SK-N-SH treated with all-trans-retinoic acid at 6 μM for 48 hours (cell line): Measurements from ENCODE around the gene NHLRC2.

ENCODE experiments used
- ATAC-seq: fragments of 200-7000 bp; cut with Tn5 transposase; 3 replicates; pipeline ENCODE4 v1.9.1; 2020; ENCODE audit warnings: mild to moderate bottlenecking, moderate library complexity
- ARNTL ChIP-seq: fragments of 450-650 bp; formaldehyde crosslinking; IDR thresholded peaks from 2 replicates; pipeline ENCODE4 v1.5.0; 2020; ENCODE audit warnings: low read depth, mild to moderate bottlenecking, moderate library complexity, borderline replicate concordance
- BACH2 ChIP-seq: fragments of 250-450 bp; sonication (Bioruptor Pico); IDR thresholded peaks from 2 replicates; pipeline ENCODE4 v1.9.0; 2021; ENCODE audit warnings: mild to moderate bottlenecking, borderline replicate concordance
- CSDC2 ChIP-seq: fragments of 250-450 bp; sonication (Bioruptor Pico); IDR thresholded peaks from 2 replicates; pipeline ENCODE4 v1.5.0; 2020; ENCODE audit warnings: mild to moderate bottlenecking, moderate library complexity
- ESRRG ChIP-seq: fragments of 250-450 bp; sonication (Bioruptor Pico); IDR thresholded peaks from 2 replicates; pipeline ENCODE4 v1.6.1; 2021; ENCODE audit warnings: mild to moderate bottlenecking
- GLIS3 ChIP-seq: fragments of 250-450 bp; sonication (Bioruptor Pico); IDR thresholded peaks from 2 replicates; pipeline ENCODE4 v1.5.0; 2020; ENCODE audit warnings: mild to moderate bottlenecking, moderate library complexity
- PPARA ChIP-seq: fragments of 250-450 bp; sonication (Bioruptor Pico); IDR thresholded peaks from 2 replicates; pipeline ENCODE4 v1.5.0; 2020; ENCODE audit warnings: mild to moderate bottlenecking, borderline replicate concordance
- RARB ChIP-seq: fragments of 250-450 bp; sonication (Bioruptor Pico); IDR thresholded peaks from 2 replicates; pipeline ENCODE4 v1.8.0; 2021; ENCODE audit warnings: mild to moderate bottlenecking, moderate library complexity
- SNAI2 ChIP-seq: fragments of 250-450 bp; sonication (Bioruptor Pico); IDR thresholded peaks from 2 replicates; pipeline ENCODE4 v1.5.0; 2020; ENCODE audit warnings: mild to moderate bottlenecking, moderate library complexity
- TCF4 ChIP-seq: fragments of 250-450 bp; sonication (Bioruptor Pico); IDR thresholded peaks from 2 replicates; pipeline ENCODE4 v1.8.0; 2021; ENCODE audit warnings: mild to moderate bottlenecking, moderate library complexity, borderline replicate concordance
- TSHZ2 ChIP-seq: fragments of 250-450 bp; sonication (Bioruptor Pico); IDR thresholded peaks from 2 replicates; pipeline ENCODE4 v1.5.0; 2020; ENCODE audit warnings: mild to moderate bottlenecking, moderate library complexity
- ZC3H10 ChIP-seq: fragments of 250-450 bp; sonication (Bioruptor Pico); IDR thresholded peaks from 2 replicates; pipeline ENCODE4 v1.5.1; 2021; ENCODE audit warnings: mild to moderate bottlenecking, moderate library complexity
- ZNF70 ChIP-seq: fragments of 450-650 bp; formaldehyde crosslinking; IDR thresholded peaks from 2 replicates; pipeline ENCODE4 v1.5.0; 2020; ENCODE audit warnings: mild to moderate bottlenecking, moderate library complexity
- ZNF8 ChIP-seq: fragments of 450-650 bp; formaldehyde crosslinking; IDR thresholded peaks from 2 replicates; pipeline ENCODE4 v1.5.0; 2020; ENCODE audit warnings: mild to moderate bottlenecking, moderate library complexity
- TF ChIP-seq, protein P1 (sequence below): fragments of 250-450 bp; sonication (Bioruptor Pico); IDR thresholded peaks from 2 replicates; pipeline ENCODE4 v1.5.1; 2021; ENCODE audit warnings: mild to moderate bottlenecking, moderate library complexity
- TF ChIP-seq, protein P2 (sequence below): fragments of 250-450 bp; sonication (Bioruptor Pico); IDR thresholded peaks from 2 replicates; pipeline ENCODE4 v1.5.1; 2020; ENCODE audit warnings: low read depth, mild to moderate bottlenecking, moderate library complexity
- TF ChIP-seq, protein P3 (sequence below): fragments of 250-450 bp; sonication (Bioruptor Pico); IDR thresholded peaks from 2 replicates; pipeline ENCODE4 v1.8.0; 2021; ENCODE audit warnings: low read depth, mild to moderate bottlenecking, moderate library complexity, borderline replicate concordance

The NHLRC2 gene

GRCh38 chr10:113920875-113921274, 66.4 kb downstream of the NHLRC2 start:
- TF ChIP-seq, protein P1, sequence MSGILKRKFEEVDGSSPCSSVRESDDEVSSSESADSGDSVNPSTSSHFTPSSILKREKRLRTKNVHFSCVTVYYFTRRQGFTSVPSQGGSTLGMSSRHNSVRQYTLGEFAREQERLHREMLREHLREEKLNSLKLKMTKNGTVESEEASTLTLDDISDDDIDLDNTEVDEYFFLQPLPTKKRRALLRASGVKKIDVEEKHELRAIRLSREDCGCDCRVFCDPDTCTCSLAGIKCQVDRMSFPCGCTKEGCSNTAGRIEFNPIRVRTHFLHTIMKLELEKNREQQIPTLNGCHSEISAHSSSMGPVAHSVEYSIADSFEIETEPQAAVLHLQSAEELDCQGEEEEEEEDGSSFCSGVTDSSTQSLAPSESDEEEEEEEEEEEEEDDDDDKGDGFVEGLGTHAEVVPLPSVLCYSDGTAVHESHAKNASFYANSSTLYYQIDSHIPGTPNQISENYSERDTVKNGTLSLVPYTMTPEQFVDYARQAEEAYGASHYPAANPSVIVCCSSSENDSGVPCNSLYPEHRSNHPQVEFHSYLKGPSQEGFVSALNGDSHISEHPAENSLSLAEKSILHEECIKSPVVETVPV (CRISPR knock-in tag) = no peak
- TF ChIP-seq TCF4 (CRISPR knock-in tag) = peak; percentile 69; the same call in 1 of the 2 replicates
- no peak for ATAC-seq

GRCh38 chr10:113921561-113922370, 67.3 kb downstream of the NHLRC2 start:
- TF ChIP-seq TCF4 (CRISPR knock-in tag) (no peak), ZNF70 (no peak), GLIS3 (no peak), PPARA (CRISPR knock-in tag) (no peak), BACH2 (CRISPR knock-in tag) (no peak), ARNTL (CRISPR knock-in tag) (no peak), SNAI2 (CRISPR knock-in tag) (no peak), CSDC2 (CRISPR knock-in tag) (no peak), ZNF8 (CRISPR knock-in tag) (no peak)
- TF ChIP-seq, protein P2, sequence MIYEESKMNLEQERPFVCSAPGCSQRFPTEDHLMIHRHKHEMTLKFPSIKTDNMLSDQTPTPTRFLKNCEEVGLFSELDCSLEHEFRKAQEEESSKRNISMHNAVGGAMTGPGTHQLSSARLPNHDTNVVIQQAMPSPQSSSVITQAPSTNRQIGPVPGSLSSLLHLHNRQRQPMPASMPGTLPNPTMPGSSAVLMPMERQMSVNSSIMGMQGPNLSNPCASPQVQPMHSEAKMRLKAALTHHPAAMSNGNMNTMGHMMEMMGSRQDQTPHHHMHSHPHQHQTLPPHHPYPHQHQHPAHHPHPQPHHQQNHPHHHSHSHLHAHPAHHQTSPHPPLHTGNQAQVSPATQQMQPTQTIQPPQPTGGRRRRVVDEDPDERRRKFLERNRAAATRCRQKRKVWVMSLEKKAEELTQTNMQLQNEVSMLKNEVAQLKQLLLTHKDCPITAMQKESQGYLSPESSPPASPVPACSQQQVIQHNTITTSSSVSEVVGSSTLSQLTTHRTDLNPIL (CRISPR knock-in tag) = no peak
- TF ChIP-seq, protein P3, sequence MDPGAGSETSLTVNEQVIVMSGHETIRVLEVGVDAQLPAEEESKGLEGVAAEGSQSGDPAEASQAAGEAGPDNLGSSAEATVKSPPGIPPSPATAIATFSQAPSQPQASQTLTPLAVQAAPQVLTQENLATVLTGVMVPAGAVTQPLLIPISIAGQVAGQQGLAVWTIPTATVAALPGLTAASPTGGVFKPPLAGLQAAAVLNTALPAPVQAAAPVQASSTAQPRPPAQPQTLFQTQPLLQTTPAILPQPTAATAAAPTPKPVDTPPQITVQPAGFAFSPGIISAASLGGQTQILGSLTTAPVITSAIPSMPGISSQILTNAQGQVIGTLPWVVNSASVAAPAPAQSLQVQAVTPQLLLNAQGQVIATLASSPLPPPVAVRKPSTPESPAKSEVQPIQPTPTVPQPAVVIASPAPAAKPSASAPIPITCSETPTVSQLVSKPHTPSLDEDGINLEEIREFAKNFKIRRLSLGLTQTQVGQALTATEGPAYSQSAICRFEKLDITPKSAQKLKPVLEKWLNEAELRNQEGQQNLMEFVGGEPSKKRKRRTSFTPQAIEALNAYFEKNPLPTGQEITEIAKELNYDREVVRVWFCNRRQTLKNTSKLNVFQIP (CRISPR knock-in tag) = no peak
- TF ChIP-seq, protein P1 (CRISPR knock-in tag) = no peak
- TF ChIP-seq, all 23 proteins: peak for 0
- ATAC-seq = no peak

DNA sequence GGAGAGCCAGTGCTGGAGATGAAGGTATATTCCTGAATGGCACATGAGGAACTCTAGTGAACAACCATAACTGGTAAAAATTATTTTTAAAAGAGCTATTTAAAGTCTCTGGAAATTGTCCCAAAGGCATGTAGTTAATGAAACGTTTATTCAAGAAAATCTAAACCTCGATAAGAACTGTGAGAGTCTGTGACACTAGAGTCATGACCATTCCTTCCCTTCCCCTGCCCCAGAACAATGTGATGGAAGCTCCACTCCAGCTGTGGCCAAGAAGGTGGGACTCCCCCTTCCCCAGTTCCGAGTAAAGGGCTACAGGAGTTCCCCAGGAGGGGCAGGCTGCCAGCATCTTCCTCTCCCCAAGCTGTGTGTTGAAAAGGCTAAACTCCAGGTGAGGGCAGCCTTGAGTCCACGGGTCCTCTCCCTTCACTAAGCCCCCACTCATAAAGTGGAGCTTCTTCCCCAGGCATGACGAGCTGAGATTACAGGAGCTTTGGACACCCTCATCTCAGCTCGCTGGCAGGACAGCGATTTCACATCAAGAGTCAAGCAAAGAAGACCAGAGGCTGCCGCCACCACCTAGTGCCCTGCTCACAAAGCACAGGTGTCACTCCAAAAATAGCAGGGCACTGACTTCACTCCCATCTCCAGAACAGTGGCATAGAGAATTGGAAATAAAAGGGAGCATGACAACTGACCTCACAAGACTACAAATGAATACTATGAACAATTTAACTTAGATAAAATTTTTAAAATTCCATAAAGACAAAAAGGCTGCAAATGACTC, 68.5 kb downstream of the NHLRC2 start:
- no peak for TF ChIP-seq RARB (CRISPR knock-in tag)
- no peak for TF ChIP-seq TCF4 (CRISPR knock-in tag)
- no peak for TF ChIP-seq ARNTL (CRISPR knock-in tag)
- no peak for TF ChIP-seq TSHZ2
- TF ChIP-seq, protein P3 (CRISPR knock-in tag) = no peak
- no peak for TF ChIP-seq ZC3H10 (CRISPR knock-in tag)
- TF ChIP-seq ZNF8 (CRISPR knock-in tag) = no peak
- TF ChIP-seq CSDC2 (CRISPR knock-in tag) = no peak
- TF ChIP-seq ESRRG = no peak
- ATAC-seq = no peak
